ENCODE measurements around the gene PRLR. TPM values are rescaled to one million over a fixed set of nuclear protein-coding genes. Genes with fewer than 3 reads are reported as not detected.

Gene PRLR
- polyA plus RNA-seq, 10 donors = 0.18 to 1.1 (median 0.66) TPM

GRCh38 chr5:35003018-35003957, 227.0 kb downstream of the PRLR start:
- peak; percentile 25 to 59 (median 42) for DNase-seq

- no peak for DNase-seq
These were observed 227.8 kb downstream of the PRLR start for GRCh38 chr5:35002459-35002858.

- DNase-seq = no peak
These were observed 228.4 kb downstream of the PRLR start for GRCh38 chr5:35001842-35002241.

Other genes with a start within 250 kb of the PRLR start
- gene AGXT2, start 182.5 kb downstream of the PRLR start, polyA plus RNA-seq (ENCODE audit: insufficient read length in 10 of 10) = not detected

Data from muscle of back (tissue), 11 donors.